HUES64 (cell line): ENCODE results near the gene FCHO1.
A peak's percentile ranks its signal among the peaks of the same experiment; 100 is the strongest.

ENCODE experiments used
- H3K27ac ChIP-seq: 2 replicates; pipeline ENCODE4 v1.7.0; 2013; ENCODE audit warnings: low read depth, low read length, inconsistent platforms
- H3K27me3 ChIP-seq: 2 replicates; pipeline ENCODE4 v1.6.1; 2013; ENCODE audit warnings: mild to moderate bottlenecking, low read length; ENCODE audit not compliant: insufficient read depth
- H3K36me3 ChIP-seq: 2 replicates; pipeline ENCODE4 v1.6.1; 2013; ENCODE audit warnings: mild to moderate bottlenecking, low read length; ENCODE audit not compliant: insufficient read depth
- H3K4me1 ChIP-seq: 2 replicates; pipeline ENCODE4 v1.6.1; 2013; ENCODE audit warnings: mild to moderate bottlenecking, low read length, moderate library complexity; ENCODE audit not compliant: insufficient read depth
- H3K4me3 ChIP-seq: 2 replicates; pipeline ENCODE4 v1.5.1; 2013; ENCODE audit warnings: mild to moderate bottlenecking, low read length, moderate library complexity
- H3K9ac ChIP-seq: 2 replicates; pipeline ENCODE4 v1.6.1; 2013; ENCODE audit warnings: mild to moderate bottlenecking, low read depth, low read length
- H3K9me3 ChIP-seq: 2 replicates; pipeline ENCODE4 v1.6.1; 2013; ENCODE audit warnings: low read depth, low read length; ENCODE audit not compliant: insufficient read depth
- WGBS: fragments of 150-250, 120-280 bp; methylation state at CpG from one replicate; pipeline ENCODE4 v1.1.7; 2013; ENCODE audit warnings: missing lambda C conversion rate; 5-methylcytosine and 5-hydroxymethylcytosine counted together

Gene FCHO1

DNA sequence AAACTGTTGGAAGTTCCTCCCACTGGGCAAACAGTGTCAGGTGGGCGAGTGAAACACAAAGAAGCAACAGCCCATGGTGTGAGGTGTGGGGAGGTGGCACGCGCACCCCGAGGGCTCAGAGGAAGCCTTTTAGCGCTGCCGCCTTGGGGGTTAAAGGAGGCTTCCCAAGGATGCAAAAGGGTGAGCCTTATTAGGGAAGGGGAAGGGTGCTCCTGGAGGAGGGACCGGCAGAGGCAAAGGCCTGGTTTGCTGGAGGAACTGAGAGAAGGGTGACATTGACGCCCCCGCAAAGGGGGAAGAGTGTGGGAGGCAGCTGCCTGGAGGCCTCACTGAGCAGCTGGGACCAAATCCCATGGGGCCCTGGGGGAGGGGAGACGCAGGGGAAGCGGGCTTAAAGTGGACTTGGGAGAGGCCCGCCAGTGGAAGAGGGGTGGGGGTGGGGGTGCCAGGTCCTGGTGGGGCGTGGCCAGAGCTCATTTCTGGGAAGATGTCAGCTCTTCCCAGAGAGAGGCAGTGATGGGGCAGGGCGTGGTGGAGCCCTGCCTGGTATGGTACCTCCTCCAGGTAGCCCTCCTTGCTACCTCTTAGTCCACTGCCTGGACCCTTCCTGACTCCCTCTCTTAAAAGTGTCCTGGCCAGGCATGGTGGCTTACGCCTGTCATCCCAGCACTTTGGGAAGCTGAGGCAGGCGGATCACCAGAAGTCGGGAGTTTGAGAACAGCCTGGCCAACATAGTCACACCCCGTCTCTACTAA, 12.0 kb upstream of the FCHO1 start:
- Histone ChIP-seq H3K4me3 (no peak overlapping the region), H3K27ac (no peak overlapping the region; the same call in 1 of the 2 replicates), H3K27me3 (no peaks in the 10 kb centered on the region), H3K9me3 (peaks cover 9% of the 10 kb centered on the region), H3K4me1 (no peaks in the 10 kb centered on the region), H3K36me3 (peaks cover 19% of the 10 kb centered on the region), H3K9ac (no peak overlapping the region)
- WGBS: 72% methylated on average over 18 of the region's 18 CpGs

DNA sequence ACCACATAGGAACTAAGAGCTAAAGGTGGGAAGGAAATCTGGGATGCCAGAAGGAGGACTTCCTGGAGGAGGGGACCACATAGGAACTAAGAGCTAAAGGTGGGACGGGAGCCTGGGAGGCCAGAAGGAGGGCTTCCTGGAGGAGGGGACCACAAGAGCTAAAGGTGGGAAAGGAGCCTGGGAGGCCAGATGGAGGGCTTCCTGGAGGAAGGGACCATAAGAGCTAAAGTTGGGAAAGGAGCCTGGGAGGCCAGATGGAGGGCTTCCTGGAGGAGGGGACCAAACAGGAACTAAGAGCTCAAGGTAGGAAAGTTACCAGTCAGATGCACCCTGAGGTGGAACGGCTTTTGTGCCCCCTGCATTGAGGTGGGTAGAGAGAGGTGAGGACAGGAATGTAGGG, 9.8 kb upstream of the FCHO1 start:
- H3K36me3 ChIP-seq: peaks cover 4% of the 10 kb centered on the region
- no peak overlapping the region for H3K9ac ChIP-seq
- no peaks in the 10 kb centered on the region for H3K27me3 ChIP-seq
- no peak overlapping the region for H3K4me3 ChIP-seq
- 84% methylated on average over 2 of the region's 2 CpGs for WGBS
- no peak overlapping the region for H3K27ac ChIP-seq
- peaks cover 9% of the 10 kb centered on the region for H3K9me3 ChIP-seq
- no peaks in the 10 kb centered on the region for H3K4me1 ChIP-seq

DNA sequence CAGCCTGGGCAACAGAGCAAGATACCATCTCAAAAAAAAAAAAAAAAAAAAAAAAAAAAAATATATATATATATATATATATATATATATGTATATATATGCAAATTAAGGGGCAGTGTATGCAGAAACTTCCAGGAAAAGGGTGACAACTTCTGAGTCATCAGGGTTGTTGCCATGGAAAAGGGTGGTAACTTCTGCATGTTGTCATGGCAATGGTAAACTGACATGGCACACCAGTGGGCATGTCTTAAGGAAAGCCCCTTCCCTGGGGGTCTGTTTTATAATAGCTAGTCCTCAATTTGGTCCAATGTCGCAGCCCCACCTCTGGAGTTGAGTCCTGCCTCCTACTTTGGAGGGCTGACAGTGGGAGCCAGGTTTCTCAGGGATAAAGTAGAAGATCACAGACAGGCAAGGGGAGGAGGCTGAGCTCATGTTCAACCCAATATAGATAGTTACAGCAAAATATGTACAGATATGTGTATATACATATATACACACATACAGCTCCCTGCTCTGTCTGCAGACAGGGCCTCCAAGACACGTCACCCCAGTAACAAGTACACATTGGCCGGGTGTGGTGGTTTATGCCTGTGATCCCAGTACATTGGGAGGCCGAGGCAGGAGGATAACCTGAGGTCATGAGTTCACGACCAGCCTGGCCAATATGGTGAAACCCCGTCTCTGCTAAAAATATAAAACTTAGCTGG, 7.2 kb upstream of the FCHO1 start:
- Histone ChIP-seq H3K4me3 (no peak overlapping the region), H3K27ac (no peak overlapping the region)
- WGBS: 93% methylated on average over 6 of the region's 6 CpGs

DNA sequence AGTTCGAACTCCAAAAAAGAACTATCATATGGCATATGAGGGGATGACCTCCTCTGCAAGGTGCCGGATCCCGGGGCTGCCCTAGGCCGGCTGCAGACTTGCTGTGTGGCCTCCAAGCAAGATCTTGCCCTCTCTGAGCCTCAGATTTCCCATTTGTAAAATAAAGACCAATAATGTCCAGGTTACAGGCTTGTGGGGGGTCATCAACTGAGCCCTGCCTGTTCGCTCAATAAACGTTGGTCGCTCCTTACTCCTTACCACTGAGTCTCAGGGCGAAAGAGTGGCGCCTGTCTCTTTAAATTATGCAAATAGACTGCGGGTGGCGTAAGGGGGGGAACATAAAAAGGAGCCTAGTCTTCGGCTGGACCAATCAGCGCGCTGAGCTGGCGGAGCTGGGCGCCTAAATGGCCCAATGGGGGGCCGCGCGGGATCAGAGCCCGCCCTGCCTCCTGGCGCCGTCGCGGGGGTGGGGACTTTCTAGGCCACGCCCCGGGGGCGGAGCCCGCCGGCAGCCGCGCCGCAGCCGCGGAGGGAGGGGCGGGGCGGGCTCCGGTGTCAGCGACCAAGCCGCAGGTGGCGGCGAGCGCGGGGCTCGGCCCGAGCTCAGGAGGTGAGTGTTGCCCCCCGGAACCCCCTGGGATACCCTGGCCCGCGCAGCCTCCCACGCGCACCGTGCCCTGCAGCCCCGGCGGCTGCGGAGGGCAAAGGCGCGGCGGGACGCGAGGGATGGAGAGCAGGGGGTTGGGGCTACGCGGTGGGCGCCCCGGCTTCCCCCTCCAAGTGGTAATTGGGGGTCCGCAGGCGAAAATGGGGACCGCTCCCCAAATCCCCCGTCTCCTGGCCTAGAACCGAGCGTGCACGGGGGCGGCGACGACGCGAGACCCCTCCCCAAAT, 3.8 kb upstream of the FCHO1 start:
- H3K27me3 ChIP-seq: no peaks in the 10 kb centered on the region
- H3K4me1 ChIP-seq: no peaks in the 10 kb centered on the region
- H3K27ac ChIP-seq: no peak overlapping the region
- H3K36me3 ChIP-seq: no peaks in the 10 kb centered on the region
- peak overlapping the region; percentile 47; the same call in 1 of the 2 replicates for H3K9ac ChIP-seq
- H3K9me3 ChIP-seq: no peaks in the 10 kb centered on the region; the same call in 1 of the 2 replicates
- H3K4me3 ChIP-seq: peak overlapping the region; percentile 75
- WGBS: 6% methylated on average over 75 of the region's 75 CpGs

More for the DNA sequence above, 7.2 kb upstream of the FCHO1 start:
- no peak overlapping the region for H3K9ac ChIP-seq
- peaks cover 9% of the 10 kb centered on the region for H3K9me3 ChIP-seq
- no peaks in the 10 kb centered on the region for H3K27me3 ChIP-seq
- no peaks in the 10 kb centered on the region for H3K4me1 ChIP-seq
- no peaks in the 10 kb centered on the region for H3K36me3 ChIP-seq

DNA sequence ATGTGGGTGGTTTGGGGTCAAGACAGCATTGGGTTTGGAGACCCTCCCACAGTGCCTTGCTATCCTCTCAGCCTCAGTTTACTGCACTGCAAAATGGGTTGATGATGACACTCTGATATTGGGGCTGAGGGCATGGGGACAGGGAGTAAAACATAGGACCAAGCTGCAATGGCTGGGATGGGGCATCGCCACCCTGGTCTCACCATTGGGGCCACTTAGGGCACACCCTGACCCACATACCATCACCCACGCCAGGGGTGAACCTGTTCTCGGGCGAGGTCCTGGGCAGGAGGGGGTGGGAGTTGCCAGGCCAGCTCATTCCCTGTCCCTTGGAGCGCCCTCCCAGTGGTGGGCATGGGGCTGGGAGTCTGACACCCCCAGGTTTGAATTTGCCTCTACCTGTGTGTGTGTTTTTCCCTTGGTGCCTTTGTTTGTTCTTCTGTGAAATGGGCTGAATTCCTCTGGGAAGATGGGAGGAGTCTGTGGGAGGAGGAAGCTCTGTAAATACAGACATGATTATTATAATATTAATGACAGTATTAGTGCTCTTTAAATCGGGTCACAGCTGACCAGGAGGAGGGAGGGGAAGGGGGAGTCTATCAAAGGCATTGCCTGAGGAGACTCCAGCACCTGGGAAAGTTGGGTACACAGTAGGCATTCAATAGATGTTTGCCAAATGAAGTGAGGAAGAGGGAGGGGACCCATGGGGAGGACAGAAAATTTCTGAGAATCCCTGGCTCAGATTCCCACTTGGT, 2.2 kb upstream of the FCHO1 start:
- no peaks in the 10 kb centered on the region for H3K27me3 ChIP-seq
- no peak overlapping the region for H3K9ac ChIP-seq
- WGBS: 86% methylated on average over 6 of the region's 6 CpGs
- H3K27ac ChIP-seq: no peak overlapping the region
- H3K4me3 ChIP-seq: no peak overlapping the region
- H3K9me3 ChIP-seq: no peaks in the 10 kb centered on the region
- no peaks in the 10 kb centered on the region for H3K4me1 ChIP-seq
- H3K36me3 ChIP-seq: no peaks in the 10 kb centered on the region

DNA sequence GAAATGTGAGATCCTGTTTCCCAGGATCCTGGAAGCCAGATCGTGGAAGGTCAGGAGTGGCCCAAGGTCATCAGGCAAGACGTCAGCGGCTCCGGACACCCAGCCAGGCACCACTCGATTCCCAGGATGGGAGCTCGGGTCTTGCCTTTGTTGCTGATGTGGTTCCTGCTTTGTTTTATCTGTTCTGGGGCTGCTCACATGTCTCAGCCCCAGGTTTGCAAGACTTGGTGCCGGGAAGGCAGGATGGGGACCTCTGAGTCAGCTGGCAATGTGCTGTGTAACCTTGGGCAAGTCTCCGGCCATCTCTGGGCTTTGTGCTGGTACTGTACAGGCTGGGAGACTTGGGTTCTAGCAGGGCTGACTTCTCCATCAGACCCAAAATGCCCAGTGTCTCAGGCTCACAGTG, 1.4 kb upstream of the FCHO1 start:
- no peaks in the 10 kb centered on the region for H3K36me3 ChIP-seq
- WGBS: 76% methylated on average over 8 of the region's 8 CpGs
- H3K4me3 ChIP-seq: no peak overlapping the region
- no peaks in the 10 kb centered on the region for H3K9me3 ChIP-seq
- no peaks in the 10 kb centered on the region for H3K4me1 ChIP-seq
- no peaks in the 10 kb centered on the region for H3K27me3 ChIP-seq
- H3K27ac ChIP-seq: no peak overlapping the region
- H3K9ac ChIP-seq: no peak overlapping the region

DNA sequence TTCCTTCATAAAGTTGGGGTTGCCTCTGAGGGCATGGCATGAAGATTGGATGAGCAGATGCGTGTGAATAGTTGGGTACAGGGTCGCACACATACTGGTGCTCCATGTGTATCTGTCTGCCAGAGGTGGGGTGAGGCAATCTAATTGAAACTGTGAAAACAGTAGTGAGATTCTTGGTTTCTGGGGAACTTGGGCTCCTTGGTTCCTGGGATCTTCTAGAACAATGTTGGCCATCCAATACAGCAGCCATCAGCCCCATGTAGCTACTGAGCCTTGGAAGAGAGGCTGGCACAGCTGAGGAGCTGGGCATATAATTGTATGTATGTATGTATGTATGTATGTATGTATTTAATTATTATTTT, 616 bp downstream of the FCHO1 start:
- Histone ChIP-seq H3K9ac (no peak overlapping the region), H3K27ac (no peak overlapping the region), H3K9me3 (no peaks in the 10 kb centered on the region), H3K4me3 (no peak overlapping the region), H3K36me3 (no peaks in the 10 kb centered on the region), H3K4me1 (no peaks in the 10 kb centered on the region; the same call in 1 of the 2 replicates), H3K27me3 (no peaks in the 10 kb centered on the region)
- 90% methylated on average over 2 of the region's 2 CpGs for WGBS

DNA sequence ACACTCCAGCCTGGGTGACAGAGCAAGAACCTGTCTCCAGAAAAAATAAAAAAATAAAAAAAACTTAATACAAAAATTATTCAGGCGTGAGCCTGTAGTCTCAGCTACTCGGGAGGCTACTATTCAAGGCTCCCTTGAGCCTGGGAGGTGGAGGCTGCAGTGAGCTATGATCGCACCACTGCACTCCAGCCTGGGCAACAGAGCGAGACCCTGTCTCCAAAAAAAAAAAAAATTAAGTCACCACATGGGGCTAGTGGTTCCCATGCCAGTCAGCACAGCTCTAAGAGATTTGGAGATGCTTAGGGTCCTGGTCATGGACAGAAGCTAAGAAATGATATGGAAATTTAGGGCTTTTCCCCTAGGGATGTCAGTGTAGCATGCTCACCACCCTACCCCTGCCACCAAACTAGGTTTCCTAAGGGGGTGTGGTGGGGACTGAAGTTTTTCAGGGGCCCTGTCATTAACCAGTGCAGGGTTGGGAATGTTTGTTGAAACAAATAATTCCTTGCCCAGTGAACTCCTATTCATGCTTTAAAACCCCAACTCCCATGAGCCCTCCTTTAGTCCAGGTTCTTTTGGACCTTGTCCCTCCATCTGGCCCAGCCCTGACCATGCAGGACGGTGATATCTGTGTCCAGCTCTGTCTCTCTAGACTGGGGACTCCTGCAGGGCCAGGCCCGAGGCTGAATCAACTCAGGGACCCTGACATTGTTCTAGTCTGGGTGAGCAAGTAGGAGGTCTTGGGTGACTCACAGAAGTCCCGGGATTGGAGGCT, 1.8 kb downstream of the FCHO1 start:
- Histone ChIP-seq H3K9ac (no peak overlapping the region), H3K36me3 (no peaks in the 10 kb centered on the region), H3K27ac (no peak overlapping the region), H3K4me3 (no peak overlapping the region), H3K27me3 (no peaks in the 10 kb centered on the region), H3K9me3 (no peaks in the 10 kb centered on the region), H3K4me1 (no peaks in the 10 kb centered on the region; the same call in 1 of the 2 replicates)
- 87% methylated on average over 7 of the region's 7 CpGs for WGBS

DNA sequence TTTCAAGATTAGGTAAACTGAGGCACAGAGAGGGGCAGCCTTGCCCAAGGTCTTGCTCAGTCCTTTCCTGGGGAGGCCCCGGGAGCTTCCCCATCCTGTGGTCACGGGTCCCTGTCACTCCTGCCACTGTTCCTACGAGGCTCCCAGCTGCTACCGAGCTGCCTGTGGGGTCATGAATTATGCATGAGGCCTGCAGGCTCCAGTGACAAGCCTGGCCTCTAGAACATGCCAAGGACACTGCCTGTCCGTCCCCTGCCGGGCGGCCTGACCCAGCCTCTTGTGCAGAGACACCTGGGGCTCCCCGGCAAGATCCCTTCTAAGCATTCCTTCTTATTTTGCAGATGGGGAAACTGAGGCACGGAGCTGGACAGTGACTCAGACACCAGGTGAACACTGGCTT, 2.7 kb downstream of the FCHO1 start:
- 54% methylated on average over 9 of the region's 9 CpGs for WGBS
- H3K27ac ChIP-seq: no peak overlapping the region

More for the DNA sequence above, 2.7 kb downstream of the FCHO1 start:
- Histone ChIP-seq H3K4me3 (no peak overlapping the region), H3K9ac (no peak overlapping the region), H3K4me1 (no peaks in the 10 kb centered on the region; the same call in 1 of the 2 replicates), H3K36me3 (no peaks in the 10 kb centered on the region), H3K27me3 (no peaks in the 10 kb centered on the region), H3K9me3 (no peaks in the 10 kb centered on the region)
